Right renal cortex interstitium (tissue), 3 donors: ENCODE data around the gene ATP4A. TPM values are rescaled to one million over a fixed set of nuclear protein-coding genes. Genes with fewer than 3 reads are reported as not detected.
"Not testable (repeated sequence)": the region's sequence is repeated elsewhere in the genome, so short reads cannot be mapped to it uniquely, and the experiment has no call there.

Experiments
- DNase-seq, 3 donors: peaks; one replicate each; pipeline ENCODE4 v3.0.0-alpha.2; 2013; ENCODE audit warnings: low read depth in 3 of 3, low spot score in 2 of 3
- polyA plus RNA-seq, 3 donors: library from polyadenylated mRNA; unstranded; fragments of 120-200 nt; gene quantifications; one replicate each; pipeline ENCODE4 v1.2.1, GENCODE V29; 2013; ENCODE audit not compliant: insufficient read length in 3 of 3

Gene ATP4A
- under 1 TPM in 1 of 3 donors, not detected in 2; 0.06 TPM for polyA plus RNA-seq

DNA sequence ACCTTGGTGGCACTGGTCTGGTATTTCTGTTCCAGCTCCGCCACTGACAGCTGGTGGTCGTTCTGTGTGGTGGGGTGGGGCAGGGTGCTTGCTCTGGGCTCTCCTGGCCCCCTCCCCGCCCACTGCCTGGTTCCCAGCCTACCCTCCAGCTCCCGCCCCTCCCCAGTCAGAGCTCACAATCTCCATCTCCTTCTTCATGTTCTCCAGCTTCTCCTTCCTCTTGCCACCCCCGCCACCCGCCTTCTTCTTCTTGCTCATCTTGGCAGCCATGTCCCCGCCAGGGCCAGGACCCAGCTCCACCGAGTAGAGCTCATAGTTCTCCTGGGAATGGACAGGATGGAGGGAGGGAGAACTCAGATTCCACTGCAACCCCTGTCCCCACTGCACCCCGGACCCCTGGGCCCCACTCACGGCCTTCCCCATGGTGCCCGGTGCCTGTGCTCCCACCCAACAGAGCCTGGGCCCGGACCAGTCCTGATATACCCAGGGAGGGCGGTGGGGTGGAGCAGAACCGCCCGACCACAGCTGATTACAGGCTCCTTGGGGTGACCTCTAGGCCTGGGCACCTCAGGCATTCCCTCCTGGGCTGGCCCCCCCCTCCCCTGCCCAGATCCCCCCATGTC lies at the start of gene ATP4A:
Gene ATP4A (minus strand): TSS at position 452 of the 623 bp plus-strand sequence. CDS start 29 bp downstream, at position 423.
- DNase-seq = no peak

GRCh38 chr19:35612559-35613321 lies 49.3 kb upstream of the ATP4A start, which contains the start of gene HAUS5:
Gene HAUS5, plus strand, starts transcription at chr19:35612735. Its CDS starts 60 bp downstream, at chr19:35612795.
- peak; percentile 77 to 91 (median 87) for DNase-seq

GRCh38 chr19:35612224-35612558 lies 48.7 kb upstream of the ATP4A start:
- DNase-seq = no peak

DNA sequence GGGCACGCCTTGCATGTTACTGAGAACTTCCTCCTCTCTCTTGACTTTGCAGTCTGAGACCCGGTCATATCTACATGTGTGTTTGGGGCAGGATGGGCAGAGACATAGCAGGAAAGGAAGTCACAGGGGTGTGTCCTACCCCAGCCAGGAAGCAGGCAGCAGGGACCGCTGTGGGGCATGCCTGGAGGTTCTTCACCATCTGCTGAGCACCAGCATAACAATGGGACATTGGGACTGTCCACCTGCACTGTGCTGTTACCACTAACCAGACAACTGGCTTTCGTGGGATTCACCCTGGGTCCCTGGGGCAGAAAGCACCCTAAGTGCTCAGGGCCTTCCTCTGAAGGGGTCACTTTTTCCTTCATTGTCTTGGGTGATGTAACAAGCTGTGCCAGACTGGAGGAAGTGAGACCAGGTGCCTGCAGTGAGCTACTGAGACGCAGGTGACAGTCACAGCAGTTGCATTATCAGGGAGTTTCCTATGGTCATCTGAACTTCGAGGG lies 46.4 kb upstream of the ATP4A start:
- DNase-seq = no peak

DNA sequence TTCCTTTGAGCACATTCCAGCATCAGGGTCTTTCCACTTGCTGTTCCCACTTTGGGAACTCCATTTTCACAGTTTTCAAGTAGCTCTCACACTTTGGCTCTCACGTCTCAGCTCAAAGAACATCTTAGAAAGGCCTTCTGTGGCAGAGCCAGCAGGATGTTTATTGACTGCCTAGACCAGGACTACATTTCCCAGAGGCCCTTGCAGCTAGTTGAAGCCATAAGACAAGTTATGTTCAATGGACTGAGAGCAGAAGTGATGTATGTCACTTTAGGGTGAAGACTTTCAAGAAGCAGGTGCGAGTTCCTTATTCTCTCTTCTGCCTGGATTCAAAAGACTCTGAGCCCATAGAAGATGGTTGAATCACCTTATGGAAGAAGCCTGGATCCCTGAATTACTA lies 44.8 kb upstream of the ATP4A start:
- DNase-seq = no peak

GRCh38 chr19:35607661-35608060 lies 44.2 kb upstream of the ATP4A start:
- no peak for DNase-seq

DNA sequence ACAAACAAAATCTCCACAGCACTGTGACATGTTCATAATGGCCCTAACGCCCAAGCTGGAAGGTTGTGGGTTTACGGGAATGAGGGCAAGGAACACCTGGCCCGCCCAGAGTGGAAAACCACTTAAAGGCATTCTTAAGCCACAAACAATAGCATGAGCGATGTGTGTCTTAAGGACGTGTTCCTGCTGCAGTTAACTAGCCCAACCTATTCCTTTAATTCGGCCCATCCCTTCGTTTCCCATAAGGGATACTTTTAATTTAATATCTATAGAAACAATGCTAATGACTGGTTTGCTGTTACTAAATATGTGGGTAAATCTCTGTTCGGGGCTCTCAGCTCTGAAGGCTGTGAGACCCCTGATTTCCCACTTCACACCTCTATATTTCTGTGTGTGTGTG lies 43.7 kb upstream of the ATP4A start:
- not testable (repeated sequence) for DNase-seq

DNA sequence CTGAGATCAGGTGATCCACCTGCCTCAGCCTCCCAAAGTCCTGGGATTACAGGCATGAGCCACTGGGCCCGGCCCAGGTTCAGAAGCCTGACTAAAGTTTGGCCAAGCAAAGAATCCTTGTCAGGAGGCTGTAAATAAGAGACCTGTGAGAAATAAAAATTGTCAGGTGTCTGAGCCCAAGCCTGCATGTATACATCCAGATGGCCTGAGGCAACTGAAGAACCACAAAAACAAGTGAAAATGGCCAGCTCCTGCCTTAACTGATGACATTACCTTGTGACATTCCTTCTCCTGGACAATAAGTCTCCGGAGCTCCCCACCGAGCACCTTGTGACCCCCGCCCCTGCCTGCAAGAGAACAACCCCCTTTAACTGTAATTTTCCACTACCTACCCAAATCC lies 41.0 kb upstream of the ATP4A start:
- DNase-seq = not testable (repeated sequence)

DNA sequence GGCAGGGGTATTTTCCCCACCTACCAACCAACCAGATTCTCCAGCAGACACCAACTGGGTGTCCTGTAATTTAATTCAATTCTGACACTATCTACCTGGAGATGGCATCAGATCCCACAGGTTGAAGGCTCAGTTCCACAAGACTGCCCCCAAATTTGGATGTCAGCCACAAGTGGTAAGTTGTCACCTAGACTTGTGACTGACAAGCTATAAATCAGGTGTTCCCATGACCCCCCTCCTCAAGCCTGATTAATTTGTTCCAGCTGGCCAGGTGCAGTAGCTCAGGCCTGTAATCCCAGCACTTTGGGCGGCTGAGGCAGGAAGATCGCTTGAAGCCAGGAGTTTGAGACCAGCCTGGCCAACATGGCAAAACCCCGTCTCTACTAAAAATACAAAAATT lies 38.5 kb upstream of the ATP4A start:
- no peak for DNase-seq

- no peak for DNase-seq
Observed at GRCh38 chr19:35596366-35596999, 33.0 kb upstream of the ATP4A start.

DNA sequence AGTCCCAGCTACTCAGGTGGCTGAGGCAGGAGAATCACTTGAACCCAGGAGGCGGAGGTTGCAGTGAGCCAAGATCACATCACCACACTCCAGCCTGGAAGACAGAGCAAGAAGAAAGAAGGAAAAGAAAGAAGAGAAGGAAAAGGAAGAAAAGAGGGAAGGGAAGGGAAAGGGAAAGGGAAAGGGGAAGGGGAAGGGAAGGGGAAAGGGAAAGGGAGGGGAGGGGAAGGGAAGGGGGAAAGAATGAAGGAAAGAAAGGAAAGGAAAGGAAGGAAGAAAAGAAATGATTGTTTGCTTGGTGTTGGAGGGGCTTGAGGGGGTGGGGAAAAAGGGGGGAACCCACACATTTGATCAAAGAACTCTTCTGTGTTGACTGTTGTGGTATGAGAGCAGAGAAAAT lies 32.5 kb upstream of the ATP4A start:
- DNase-seq = no peak

GRCh38 chr19:35595026-35595425 lies 31.6 kb upstream of the ATP4A start:
- DNase-seq = not testable (repeated sequence)

DNA sequence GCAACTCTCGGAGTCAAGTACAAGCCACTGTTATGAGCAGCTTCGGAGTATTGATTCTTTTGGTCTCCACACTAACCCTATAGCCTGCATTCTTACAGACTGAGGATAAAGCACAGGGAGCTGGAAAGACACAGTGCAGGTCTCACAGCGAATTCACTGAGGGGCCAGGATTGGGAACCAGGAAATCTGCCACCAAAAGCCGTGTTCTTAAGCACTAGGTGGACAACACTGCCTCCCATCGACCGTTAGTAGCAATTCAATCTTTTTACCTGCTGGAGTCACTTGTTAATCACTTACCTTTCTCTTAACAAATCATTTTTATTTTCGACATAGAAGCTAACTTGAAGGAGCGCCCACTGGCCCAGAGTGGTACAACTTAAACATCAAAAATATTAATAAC lies 28.8 kb upstream of the ATP4A start:
- DNase-seq = peak in 2 of 3 donors; percentile 27 to 31

DNA sequence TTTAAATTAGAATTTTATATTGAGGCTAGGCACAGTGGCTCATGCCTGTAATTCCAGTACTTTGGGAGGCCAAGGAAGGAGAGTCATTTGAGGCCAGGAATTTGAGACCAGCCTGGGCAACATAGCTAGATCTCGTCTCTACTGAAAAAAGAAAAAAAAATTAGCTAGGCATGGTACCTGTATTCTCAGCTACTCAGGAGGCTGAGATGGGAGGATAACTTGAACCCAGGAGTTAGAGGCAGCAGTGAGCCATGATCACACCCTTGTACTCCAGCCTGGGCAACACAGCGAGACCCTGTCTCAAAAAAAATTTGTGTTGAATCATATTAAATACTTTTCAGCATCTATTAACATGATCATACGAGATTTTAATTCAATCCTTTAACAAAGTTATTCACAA lies 27.4 kb upstream of the ATP4A start:
- no peak for DNase-seq

GRCh38 chr19:35587321-35587720 lies 23.9 kb upstream of the ATP4A start:
- no peak for DNase-seq

DNA sequence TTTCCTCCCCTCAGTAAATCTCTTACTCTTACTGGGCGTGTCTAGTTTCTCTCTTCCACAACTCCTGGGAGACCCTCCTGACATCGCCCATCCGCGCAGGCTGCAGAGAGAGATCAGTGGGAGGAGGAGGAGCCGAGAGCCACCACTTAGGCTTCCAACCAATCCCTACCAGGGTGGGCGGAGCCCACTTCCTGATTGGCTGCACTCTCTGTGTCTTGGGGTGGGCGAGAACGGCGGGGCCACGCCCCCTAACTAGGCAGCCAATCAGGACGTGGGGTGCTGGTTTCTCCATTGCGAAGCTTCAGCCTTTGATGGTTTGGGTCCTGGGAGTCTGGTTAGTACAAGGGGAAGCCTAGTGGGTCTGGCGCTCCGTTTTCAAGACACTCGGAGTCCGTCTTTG lies 22.4 kb upstream of the ATP4A start, which contains the start of gene PMIS2:
Gene PMIS2 (plus strand): TSS at position 326 of the 400 bp plus-strand sequence. CDS start 87 bp downstream, outside the sequence.
- DNase-seq = no peak

- no peak for DNase-seq
Observed at GRCh38 chr19:35582760-35583159, 19.3 kb upstream of the ATP4A start.

DNA sequence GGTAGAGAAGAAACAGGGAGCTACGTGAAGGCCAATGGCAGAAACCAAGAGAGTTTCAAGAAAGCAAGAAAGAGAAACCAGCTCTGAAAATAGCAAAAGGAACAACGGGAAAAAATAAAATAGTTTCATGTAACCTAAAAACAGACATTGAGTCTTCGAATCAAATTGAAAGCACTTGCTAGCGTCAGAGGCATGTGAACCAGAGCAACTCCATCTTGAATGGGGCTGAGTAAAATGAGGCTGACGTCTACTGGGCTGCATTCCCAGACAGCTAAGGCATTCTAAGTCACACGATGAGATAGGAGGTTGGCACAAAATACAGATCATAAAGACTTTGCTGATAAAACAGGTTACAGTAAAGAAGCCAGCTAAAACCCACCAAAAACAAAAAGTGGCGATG lies 15.2 kb upstream of the ATP4A start:
- DNase-seq = no peak

GRCh38 chr19:35577918-35578317 lies 14.5 kb upstream of the ATP4A start:
- no peak for DNase-seq

DNA sequence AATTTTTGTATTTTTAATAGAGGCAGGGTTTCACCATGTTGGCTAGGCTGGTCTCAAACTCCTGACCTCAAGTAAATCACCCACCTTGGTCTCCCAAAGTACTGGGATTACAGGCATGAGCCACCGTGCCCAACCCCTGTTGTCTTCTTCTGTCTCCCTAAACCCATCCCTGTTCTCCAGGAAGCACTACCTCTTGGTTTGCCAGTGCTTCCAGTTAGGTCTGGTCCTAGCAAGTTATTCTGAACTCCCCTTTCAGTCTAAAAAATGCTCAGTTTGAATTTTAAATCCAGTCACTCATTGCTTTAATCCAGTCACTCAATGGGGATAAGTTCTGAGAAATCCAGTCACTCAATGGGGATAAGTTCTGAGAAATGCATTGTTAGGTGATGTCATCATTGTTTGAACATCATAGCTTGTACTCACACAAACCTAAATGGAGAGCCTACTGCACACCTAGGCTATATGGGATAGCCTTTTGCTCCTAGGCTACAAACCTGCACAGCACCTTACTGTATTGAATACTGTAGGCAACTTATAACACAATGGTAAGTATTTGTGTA lies 8.0 kb upstream of the ATP4A start:
- no peak for DNase-seq

DNA sequence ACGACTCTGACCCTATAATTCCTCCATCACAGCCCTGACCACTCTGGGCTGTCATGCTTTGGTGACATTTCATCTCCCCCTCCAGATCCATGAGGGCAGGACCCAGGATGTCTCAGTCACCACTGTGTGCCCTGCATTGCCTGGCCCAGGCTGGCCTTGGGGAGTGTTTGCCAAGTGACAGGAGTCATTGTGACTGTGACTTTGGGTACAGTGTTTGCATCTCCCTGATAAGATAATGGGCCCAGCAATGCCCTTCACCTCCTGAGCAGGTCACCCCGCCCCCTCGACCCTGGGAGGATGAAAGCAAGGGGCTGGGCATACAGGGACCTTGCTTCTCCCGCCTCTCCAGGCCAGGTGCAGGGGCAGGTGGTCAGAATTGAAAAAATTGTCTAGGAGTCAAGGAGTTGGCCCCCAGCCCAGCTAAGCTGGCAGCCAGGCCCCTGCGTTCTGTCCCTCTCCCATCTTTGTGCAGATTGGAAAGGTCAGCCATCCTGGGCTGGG lies 5.9 kb upstream of the ATP4A start:
- DNase-seq = no peak
